SU-DHL-6 (cell line): ENCODE measurements around the gene SIL1.

Experiments used
- EZH2phosphoT487 ChIP-seq: fragments of 200-600 bp; sonication (generic), shearing (Covaris generic); conservative IDR thresholded peaks from 2 replicates; pipeline ENCODE4 v1.6.1; 2018; ENCODE audit warnings: mild to moderate bottlenecking, antibody characterized with exemption, low read length, moderate library complexity, mixed read lengths
- TF ChIP-seq, protein P1 (sequence below): fragments of 200-600 bp; sonication (generic); IDR thresholded peaks from one replicate; pipeline ENCODE4 v1.5.1; 2017; ENCODE audit warnings: antibody characterized with exemption, mild to moderate bottlenecking, low read length, moderate library complexity; ENCODE audit not compliant: insufficient read depth, poor library complexity, severe bottlenecking

DNA sequence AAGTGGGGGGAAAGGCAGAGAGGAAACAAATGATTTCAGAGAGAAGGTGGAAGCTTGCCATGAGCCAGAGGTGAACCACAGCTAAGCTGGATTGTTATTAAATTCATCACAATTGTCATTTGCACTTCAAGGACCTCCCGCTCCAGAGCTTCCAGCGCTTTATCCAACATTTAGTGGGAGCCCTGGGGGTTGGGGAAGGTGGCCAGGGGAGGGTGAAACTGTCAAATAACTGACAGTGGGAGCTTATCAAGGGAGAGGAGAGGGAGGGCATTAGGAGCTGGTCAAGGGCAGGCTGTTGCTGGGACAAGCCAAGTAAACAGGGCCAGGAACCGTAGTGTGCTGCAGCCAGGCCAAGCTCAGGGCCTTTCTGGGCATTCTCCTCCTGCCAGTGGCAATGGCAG, 71.5 kb downstream of the SIL1 start:
- TF ChIP-seq, protein P1, sequence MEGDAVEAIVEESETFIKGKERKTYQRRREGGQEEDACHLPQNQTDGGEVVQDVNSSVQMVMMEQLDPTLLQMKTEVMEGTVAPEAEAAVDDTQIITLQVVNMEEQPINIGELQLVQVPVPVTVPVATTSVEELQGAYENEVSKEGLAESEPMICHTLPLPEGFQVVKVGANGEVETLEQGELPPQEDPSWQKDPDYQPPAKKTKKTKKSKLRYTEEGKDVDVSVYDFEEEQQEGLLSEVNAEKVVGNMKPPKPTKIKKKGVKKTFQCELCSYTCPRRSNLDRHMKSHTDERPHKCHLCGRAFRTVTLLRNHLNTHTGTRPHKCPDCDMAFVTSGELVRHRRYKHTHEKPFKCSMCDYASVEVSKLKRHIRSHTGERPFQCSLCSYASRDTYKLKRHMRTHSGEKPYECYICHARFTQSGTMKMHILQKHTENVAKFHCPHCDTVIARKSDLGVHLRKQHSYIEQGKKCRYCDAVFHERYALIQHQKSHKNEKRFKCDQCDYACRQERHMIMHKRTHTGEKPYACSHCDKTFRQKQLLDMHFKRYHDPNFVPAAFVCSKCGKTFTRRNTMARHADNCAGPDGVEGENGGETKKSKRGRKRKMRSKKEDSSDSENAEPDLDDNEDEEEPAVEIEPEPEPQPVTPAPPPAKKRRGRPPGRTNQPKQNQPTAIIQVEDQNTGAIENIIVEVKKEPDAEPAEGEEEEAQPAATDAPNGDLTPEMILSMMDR = no peak
- TF ChIP-seq EZH2phosphoT487 = no peak
